NCI-H82 treated with DMSO at 0.1 percent for 48 hours (cell line): ENCODE measurements around the gene THSD4.
"Not testable (repeated sequence)": the region's sequence is repeated elsewhere in the genome, so short reads cannot be mapped to it uniquely, and the experiment has no call there.

Experiments used
- DNase-seq: peaks from one replicate; lab custom pipeline; 2025; ENCODE audit not compliant: unreplicated experiment; lab: John Stamatoyannopoulos, UW

The THSD4 gene

GRCh38 chr15:71374607-71375352 is 259.5 kb downstream of the THSD4 start:
- peak; percentile 21 for DNase-seq

GRCh38 chr15:71375934-71376333 is 260.7 kb downstream of the THSD4 start:
- DNase-seq = no peak

- no peak for DNase-seq
These were observed 264.6 kb downstream of the THSD4 start for GRCh38 chr15:71379893-71380292.

- no peak for DNase-seq
These were observed 265.1 kb downstream of the THSD4 start for GRCh38 chr15:71380345-71380744.

GRCh38 chr15:71384501-71384900 is 269.2 kb downstream of the THSD4 start:
- no peak for DNase-seq

- no peak for DNase-seq
These were observed 269.8 kb downstream of the THSD4 start for GRCh38 chr15:71385026-71385425.

GRCh38 chr15:71385457-71385856 is 270.2 kb downstream of the THSD4 start:
- peak; percentile 14 for DNase-seq

- DNase-seq = no peak
These were observed 270.7 kb downstream of the THSD4 start for GRCh38 chr15:71386005-71386404.

- DNase-seq = no peak
These were observed 271.4 kb downstream of the THSD4 start for GRCh38 chr15:71386448-71387236.

- DNase-seq = no peak
These were observed 272.5 kb downstream of the THSD4 start for GRCh38 chr15:71387810-71388209.

- no peak for DNase-seq
These were observed 274.8 kb downstream of the THSD4 start for GRCh38 chr15:71390096-71390495.

GRCh38 chr15:71391421-71392088 is 276.3 kb downstream of the THSD4 start:
- DNase-seq = no peak

- DNase-seq = no peak
These were observed 277.6 kb downstream of the THSD4 start for GRCh38 chr15:71392861-71393283.

GRCh38 chr15:71393383-71393782 is 278.1 kb downstream of the THSD4 start:
- DNase-seq = no peak

GRCh38 chr15:71396536-71397125 is 281.4 kb downstream of the THSD4 start:
- no peak for DNase-seq

- no peak for DNase-seq
These were observed 282.1 kb downstream of the THSD4 start for GRCh38 chr15:71397377-71397776.

GRCh38 chr15:71400294-71400693 is 285.0 kb downstream of the THSD4 start:
- DNase-seq = no peak

- DNase-seq = not testable (repeated sequence)
These were observed 286.5 kb downstream of the THSD4 start for GRCh38 chr15:71401728-71402127.

- no peak for DNase-seq
These were observed 294.3 kb downstream of the THSD4 start for GRCh38 chr15:71409541-71409940.

- no peak for DNase-seq
These were observed 295.1 kb downstream of the THSD4 start for GRCh38 chr15:71410347-71410746.
